ENCODE measurements around the gene VAPA.

Gene VAPA

DNA sequence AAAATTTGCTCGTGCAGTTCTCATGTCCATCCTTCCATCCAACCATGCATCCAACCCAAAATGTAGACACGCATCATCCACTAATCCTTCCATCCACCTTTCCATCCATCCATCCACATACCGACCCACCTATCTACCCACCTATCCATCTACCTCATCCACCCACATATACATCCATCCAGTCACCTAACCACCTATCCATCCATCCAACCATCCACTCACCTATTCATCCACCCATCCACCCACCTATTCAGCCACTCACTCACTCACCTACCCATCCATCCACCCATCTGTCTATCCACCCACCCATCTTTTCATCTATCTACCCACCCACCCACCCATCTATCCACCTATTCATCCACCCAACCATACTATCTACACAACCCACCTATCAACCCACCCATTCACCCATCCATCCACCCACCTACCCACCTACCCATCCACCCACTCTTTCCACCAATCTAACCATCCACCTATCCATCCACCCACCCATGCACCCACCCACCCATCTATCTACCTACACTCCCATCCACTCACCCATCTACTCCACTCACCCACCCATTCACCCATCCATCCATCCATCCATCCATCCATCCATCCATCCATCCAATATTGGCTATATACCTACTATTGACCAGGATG is 94.3 kb downstream of the VAPA start:
- TF ChIP-seq, protein P1, sequence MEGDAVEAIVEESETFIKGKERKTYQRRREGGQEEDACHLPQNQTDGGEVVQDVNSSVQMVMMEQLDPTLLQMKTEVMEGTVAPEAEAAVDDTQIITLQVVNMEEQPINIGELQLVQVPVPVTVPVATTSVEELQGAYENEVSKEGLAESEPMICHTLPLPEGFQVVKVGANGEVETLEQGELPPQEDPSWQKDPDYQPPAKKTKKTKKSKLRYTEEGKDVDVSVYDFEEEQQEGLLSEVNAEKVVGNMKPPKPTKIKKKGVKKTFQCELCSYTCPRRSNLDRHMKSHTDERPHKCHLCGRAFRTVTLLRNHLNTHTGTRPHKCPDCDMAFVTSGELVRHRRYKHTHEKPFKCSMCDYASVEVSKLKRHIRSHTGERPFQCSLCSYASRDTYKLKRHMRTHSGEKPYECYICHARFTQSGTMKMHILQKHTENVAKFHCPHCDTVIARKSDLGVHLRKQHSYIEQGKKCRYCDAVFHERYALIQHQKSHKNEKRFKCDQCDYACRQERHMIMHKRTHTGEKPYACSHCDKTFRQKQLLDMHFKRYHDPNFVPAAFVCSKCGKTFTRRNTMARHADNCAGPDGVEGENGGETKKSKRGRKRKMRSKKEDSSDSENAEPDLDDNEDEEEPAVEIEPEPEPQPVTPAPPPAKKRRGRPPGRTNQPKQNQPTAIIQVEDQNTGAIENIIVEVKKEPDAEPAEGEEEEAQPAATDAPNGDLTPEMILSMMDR (IDR thresholded peaks at IDR 0.05; ENCODE audit: low read length, missing control alignments): no peak
- no peak overlapping the region for H3K4me3 ChIP-seq (replicated peaks; ENCODE audit: low read depth, low read length)
- DNase-seq (ENCODE audit: low read depth): no peak
